Gastroesophageal sphincter (tissue), 3 donors: ENCODE data around the gene CATSPERE.

ENCODE experiments used
- EP300 ChIP-seq: sonication (generic); formaldehyde crosslinking; IDR thresholded peaks from one replicate; pipeline ENCODE4 v1.6.1; 2017; ENCODE audit warnings: antibody characterized with exemption, mild to moderate bottlenecking
- POLR2A ChIP-seq, 2 donors: fragments of 450-650 bp; IDR thresholded peaks; one replicate each; pipeline ENCODE4 v1.6.1; 2017; ENCODE audit warnings: antibody characterized with exemption in 2 of 2, mild to moderate bottlenecking in 2 of 2, moderate library complexity in 1 of 2
- POLR2AphosphoS5 ChIP-seq: sonication (generic); formaldehyde crosslinking; IDR thresholded peaks from one replicate; pipeline ENCODE4 v1.6.1; 2017; ENCODE audit warnings: antibody characterized with exemption
- TF ChIP-seq, protein P1 (sequence below), 4 experiments: fragments of 200-600 bp in 2 of 4; fragments of 450-650 bp in 2 of 4; sonication (generic) in 1 of 4; IDR thresholded peaks; one replicate each; pipeline ENCODE4 v1.5.1; 2017 to 2019; ENCODE audit warnings: antibody characterized with exemption in 4 of 4, mild to moderate bottlenecking in 2 of 4, moderate library complexity in 2 of 4

GRCh38 chr1:244605835-244606370 is 144.8 kb downstream of the CATSPERE start:
- TF ChIP-seq EP300 (no peak), POLR2A (IDR thresholded peaks at IDR 0.05) (no peak), POLR2AphosphoS5 (no peak)
- TF ChIP-seq, protein P1, sequence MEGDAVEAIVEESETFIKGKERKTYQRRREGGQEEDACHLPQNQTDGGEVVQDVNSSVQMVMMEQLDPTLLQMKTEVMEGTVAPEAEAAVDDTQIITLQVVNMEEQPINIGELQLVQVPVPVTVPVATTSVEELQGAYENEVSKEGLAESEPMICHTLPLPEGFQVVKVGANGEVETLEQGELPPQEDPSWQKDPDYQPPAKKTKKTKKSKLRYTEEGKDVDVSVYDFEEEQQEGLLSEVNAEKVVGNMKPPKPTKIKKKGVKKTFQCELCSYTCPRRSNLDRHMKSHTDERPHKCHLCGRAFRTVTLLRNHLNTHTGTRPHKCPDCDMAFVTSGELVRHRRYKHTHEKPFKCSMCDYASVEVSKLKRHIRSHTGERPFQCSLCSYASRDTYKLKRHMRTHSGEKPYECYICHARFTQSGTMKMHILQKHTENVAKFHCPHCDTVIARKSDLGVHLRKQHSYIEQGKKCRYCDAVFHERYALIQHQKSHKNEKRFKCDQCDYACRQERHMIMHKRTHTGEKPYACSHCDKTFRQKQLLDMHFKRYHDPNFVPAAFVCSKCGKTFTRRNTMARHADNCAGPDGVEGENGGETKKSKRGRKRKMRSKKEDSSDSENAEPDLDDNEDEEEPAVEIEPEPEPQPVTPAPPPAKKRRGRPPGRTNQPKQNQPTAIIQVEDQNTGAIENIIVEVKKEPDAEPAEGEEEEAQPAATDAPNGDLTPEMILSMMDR (IDR thresholded peaks at IDR 0.05) = no peak
